CD8-positive, alpha-beta memory T cell (primary cell): ENCODE results near the gene ALDH1A3. TPM values are rescaled to one million over a fixed set of nuclear protein-coding genes. Genes with fewer than 3 reads are reported as not detected.

Source experiments
- CTCF ChIA-PET: fragments of 350-600 bp; sonication (Branson Sonifier 250); formaldehyde crosslinking; loops from one replicate; lab custom pipeline; 2021; ENCODE audit warnings: antibody characterized with exemption; lab: Charles Lee
- POLR2A ChIA-PET: fragments of 350-600 bp; sonication (Branson Sonifier 250); formaldehyde crosslinking; loops from one replicate; lab custom pipeline; 2021; ENCODE audit warnings: antibody characterized with exemption; lab: Charles Lee
- DNase-seq, 5 donors: peaks; one replicate each; pipeline versions ENCODE4 v3.0.0 to v3.0.0-alpha.2; 2020 to 2022; ENCODE audit warnings: mixed read lengths in 1 of 5
- H3K27ac ChIP-seq: one replicate; pipeline ENCODE4 v1.7.0; 2013; ENCODE audit warnings: low read depth, mild to moderate bottlenecking, low read length, moderate library complexity
- H3K27me3 ChIP-seq: 2 replicates; pipeline ENCODE4 v1.7.0; 2013; ENCODE audit warnings: low read length, mild to moderate bottlenecking; ENCODE audit not compliant: insufficient read depth, poor library complexity, severe bottlenecking
- H3K36me3 ChIP-seq: 2 replicates; pipeline ENCODE4 v1.7.0; 2013; ENCODE audit warnings: mild to moderate bottlenecking, low read length, moderate library complexity; ENCODE audit not compliant: insufficient read depth
- H3K4me1 ChIP-seq: 2 replicates; pipeline ENCODE4 v1.7.0; 2013; ENCODE audit warnings: mild to moderate bottlenecking, low read length, moderate library complexity; ENCODE audit not compliant: insufficient read depth
- H3K4me3 ChIP-seq: 2 replicates; pipeline ENCODE4 v1.7.0; 2013; ENCODE audit warnings: mild to moderate bottlenecking, low read length
- H3K9me3 ChIP-seq: 2 replicates; pipeline ENCODE4 v1.7.0; 2013; ENCODE audit warnings: mild to moderate bottlenecking, low read length
- H3K27ac Mint-ChIP-seq, 8 donors: one replicate each; pipeline ENCODE4 v1.8.0; 2020 to 2021; ENCODE audit warnings: mixed read lengths in 8 of 8, mild to moderate bottlenecking in 6 of 8, inconsistent platforms in 3 of 8, moderate library complexity in 3 of 8
- H3K27me3 Mint-ChIP-seq, 2 donors: one replicate each; pipeline ENCODE4 v1.8.0; 2020 to 2021; ENCODE audit warnings: mixed read lengths in 2 of 2, mild to moderate bottlenecking in 1 of 2, moderate library complexity in 1 of 2
- H3K36me3 Mint-ChIP-seq, 3 donors: one replicate each; pipeline ENCODE4 v1.8.0; 2020 to 2021; ENCODE audit warnings: mixed read lengths in 3 of 3, inconsistent platforms in 1 of 3, mild to moderate bottlenecking in 1 of 3
- H3K4me1 Mint-ChIP-seq, 3 donors: one replicate each; pipeline ENCODE4 v1.8.0; 2020 to 2021; ENCODE audit warnings: mixed read lengths in 3 of 3, inconsistent platforms in 1 of 3, mild to moderate bottlenecking in 1 of 3
- H3K4me3 Mint-ChIP-seq, 7 donors: one replicate each; pipeline ENCODE4 v1.8.0; 2020 to 2021; ENCODE audit warnings: mixed read lengths in 7 of 7, mild to moderate bottlenecking in 6 of 7, moderate library complexity in 4 of 7, inconsistent platforms in 2 of 7
- H3K9me3 Mint-ChIP-seq, 5 donors: one replicate each; pipeline ENCODE4 v1.8.0; 2020 to 2022; ENCODE audit warnings: mixed read lengths in 5 of 5, mild to moderate bottlenecking in 3 of 5, moderate library complexity in 2 of 5, inconsistent platforms in 1 of 5
- polyA plus RNA-seq: library from polyadenylated mRNA; unstranded; fragments of 300-500 nt; fragmentation: Illumina TruSeq; gene quantifications from one replicate; pipeline ENCODE4 v1.2.3, GENCODE V29; 2021
- total RNA-seq, 2 experiments: library from RNA; stranded (reverse); gene quantifications; one replicate each; pipeline ENCODE4 v1.2.3, GENCODE V29; 2021

ALDH1A3 gene
- total RNA-seq (not detected), polyA plus RNA-seq (not detected)

- Histone ChIP-seq H3K27me3 (peaks cover 5% of the 10 kb centered on the region), H3K9me3 (no peaks in the 10 kb centered on the region), H3K27ac (no peak within 1 kb of the TSS), H3K4me3 (no peak within 1 kb of the TSS), H3K36me3 (no peaks in the 10 kb centered on the region), H3K4me1 (no peaks in the 10 kb centered on the region)
- POLR2A ChIA-PET, result no interaction called here
- CTCF ChIA-PET, result no interaction called here
- DNase-seq, result no peak
- Mint-ChIP-seq H3K36me3 (no peaks in the 10 kb centered on the region), H3K27me3 (peaks cover 31 to 72% of the 10 kb centered on the region in 2 donors), H3K27ac (no peak within 1 kb of the TSS), H3K4me3 (peak within 1 kb of the TSS in 6 of 7 donors; percentile 20 to 77 (median 66)), H3K9me3 (no peaks in the 10 kb centered on the region), H3K4me1 (peaks cover 4 to 15% (median 5%) of the 10 kb centered on the region in 3 donors)
These were observed at the start of gene ALDH1A3 for GRCh38 chr15:100879464-100880138. ALDH1A3 (plus strand) TSS chr15:100879831; CDS start chr15:100879908, 77 bp downstream.

- CTCF ChIA-PET, result no interaction called here
- Histone ChIP-seq H3K4me1 (no peaks in the 10 kb centered on the region), H3K27me3 (no peaks in the 10 kb centered on the region), H3K9me3 (no peaks in the 10 kb centered on the region), H3K27ac (no peak overlapping the region), H3K36me3 (no peaks in the 10 kb centered on the region), H3K4me3 (no peak overlapping the region)
- Mint-ChIP-seq H3K9me3 (peaks cover 0 to 3% (median 0%) of the 10 kb centered on the region in 5 donors), H3K27me3 (peaks cover 10 to 46% of the 10 kb centered on the region in 2 donors), H3K4me1 (no peaks in the 10 kb centered on the region), H3K36me3 (no peaks in the 10 kb centered on the region), H3K4me3 (no peak overlapping the region), H3K27ac (no peak overlapping the region)
- POLR2A ChIA-PET, result no interaction called here
- DNase-seq, result no peak
These were observed 48.2 kb upstream of the ALDH1A3 start for GRCh38 chr15:100831467-100831866.

- Mint-ChIP-seq H3K9me3 (peaks cover 0 to 5% (median 0%) of the 10 kb centered on the region in 5 donors), H3K36me3 (no peaks in the 10 kb centered on the region), H3K4me1 (no peaks in the 10 kb centered on the region), H3K27me3 (peaks cover 10 to 51% of the 10 kb centered on the region in 2 donors), H3K4me3 (no peak overlapping the region), H3K27ac (no peak overlapping the region)
- H3K27ac ChIP-seq, result no peak overlapping the region
- no peak overlapping the region for H3K4me3 ChIP-seq
- DNase-seq, result no peak
- H3K27me3 ChIP-seq, result no peaks in the 10 kb centered on the region
- H3K36me3 ChIP-seq, result no peaks in the 10 kb centered on the region
- CTCF ChIA-PET, result no interaction called here
- H3K4me1 ChIP-seq, result no peaks in the 10 kb centered on the region
- H3K9me3 ChIP-seq, result no peaks in the 10 kb centered on the region
- POLR2A ChIA-PET, result no interaction called here
These were observed 47.3 kb upstream of the ALDH1A3 start for GRCh38 chr15:100832149-100832942.

DNA sequence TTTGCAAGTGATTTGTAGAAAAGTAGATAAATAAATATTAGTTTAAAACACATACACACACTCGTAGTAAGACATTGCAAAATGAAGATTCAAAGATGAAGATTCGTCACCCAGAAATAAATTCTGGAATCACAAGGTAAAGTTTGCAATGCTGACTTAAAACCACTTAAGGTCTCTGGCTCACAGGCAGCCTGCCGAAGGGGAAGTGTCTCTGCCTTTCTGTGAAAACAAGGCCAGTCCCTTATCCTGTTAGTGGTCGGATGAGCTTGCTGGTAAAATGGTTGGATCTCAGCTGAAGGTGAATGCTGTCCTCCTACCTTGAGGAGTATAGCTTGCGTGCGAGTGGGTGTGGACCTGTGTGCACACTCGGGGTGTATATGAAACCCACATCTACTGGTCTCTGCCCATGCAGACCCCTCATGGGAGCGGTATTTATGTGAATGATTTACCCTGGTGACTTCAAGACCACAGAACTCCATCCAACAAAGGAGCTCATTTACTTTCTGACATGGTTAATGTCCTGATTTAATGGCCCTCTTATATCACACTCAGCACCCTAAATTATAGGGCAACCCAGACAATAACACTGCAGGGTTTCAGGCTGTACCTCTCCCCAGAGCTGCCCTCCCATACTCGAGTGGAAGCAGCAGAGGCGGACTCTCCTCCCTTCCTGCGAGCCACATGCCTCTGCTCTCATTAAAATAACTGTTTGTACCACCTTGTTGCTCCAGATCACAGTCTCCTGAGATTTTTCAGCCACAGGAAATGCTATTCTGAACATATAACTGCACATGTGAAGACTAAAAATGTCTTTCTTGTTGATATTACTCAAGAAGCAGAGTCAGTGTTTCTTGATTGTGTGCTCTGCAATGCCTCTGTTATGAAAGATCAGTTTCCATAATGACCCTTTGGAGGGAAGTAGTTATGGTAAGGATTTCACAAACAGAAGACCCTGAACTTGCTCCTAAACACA is 45.9 kb upstream of the ALDH1A3 start:
- POLR2A ChIA-PET, result no interaction called here
- H3K36me3 Mint-ChIP-seq, result no peaks in the 10 kb centered on the region
- H3K4me1 Mint-ChIP-seq, result no peaks in the 10 kb centered on the region
- H3K4me1 ChIP-seq, result no peaks in the 10 kb centered on the region
- no peaks in the 10 kb centered on the region for H3K36me3 ChIP-seq
- peaks cover 0 to 5% (median 0%) of the 10 kb centered on the region in 5 donors for H3K9me3 Mint-ChIP-seq
- no peak overlapping the region for H3K4me3 ChIP-seq
- no peak overlapping the region for H3K4me3 Mint-ChIP-seq
- no peak for DNase-seq
- no peak overlapping the region for H3K27ac Mint-ChIP-seq
- CTCF ChIA-PET, result no interaction called here
- no peak overlapping the region for H3K27ac ChIP-seq
- no peaks in the 10 kb centered on the region for H3K27me3 ChIP-seq
- H3K27me3 Mint-ChIP-seq, result peaks cover 10 to 46% of the 10 kb centered on the region in 2 donors
- no peaks in the 10 kb centered on the region for H3K9me3 ChIP-seq

DNA sequence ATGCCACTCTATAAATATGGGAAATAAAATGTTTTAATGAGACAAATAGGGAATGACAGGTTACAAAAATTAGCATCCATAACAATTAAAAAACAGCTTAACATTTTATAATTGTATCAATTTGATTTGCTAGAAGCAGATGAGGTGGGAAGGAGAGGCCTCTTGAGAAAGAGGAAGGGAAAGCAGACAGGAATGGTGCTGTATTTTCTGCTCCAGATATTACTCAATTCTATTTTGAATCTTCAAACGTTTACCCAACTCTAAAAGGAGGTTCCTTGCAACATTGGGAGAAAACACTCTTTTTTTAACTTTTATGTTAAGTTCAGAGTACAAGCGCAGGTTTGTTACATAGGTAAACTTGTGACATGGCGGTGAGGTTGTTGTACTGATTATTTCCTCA is 44.9 kb upstream of the ALDH1A3 start:
- Histone ChIP-seq H3K27me3 (no peaks in the 10 kb centered on the region), H3K27ac (no peak overlapping the region), H3K4me1 (no peaks in the 10 kb centered on the region), H3K9me3 (no peaks in the 10 kb centered on the region), H3K4me3 (no peak overlapping the region), H3K36me3 (no peaks in the 10 kb centered on the region)
- DNase-seq, result no peak
- H3K27ac Mint-ChIP-seq, result no peak overlapping the region
- no peaks in the 10 kb centered on the region for H3K36me3 Mint-ChIP-seq
- CTCF ChIA-PET, result no interaction called here
- peaks cover 0 to 5% (median 0%) of the 10 kb centered on the region in 5 donors for H3K9me3 Mint-ChIP-seq
- H3K4me3 Mint-ChIP-seq, result no peak overlapping the region
- H3K27me3 Mint-ChIP-seq, result peaks cover 9 to 46% of the 10 kb centered on the region in 2 donors
- no peaks in the 10 kb centered on the region for H3K4me1 Mint-ChIP-seq
- POLR2A ChIA-PET, result no interaction called here

GRCh38 chr15:100835636-100836035 is 44.0 kb upstream of the ALDH1A3 start:
- Mint-ChIP-seq H3K4me3 (no peak overlapping the region), H3K27ac (no peak overlapping the region), H3K4me1 (no peaks in the 10 kb centered on the region), H3K27me3 (peaks cover 9 to 44% of the 10 kb centered on the region in 2 donors), H3K9me3 (peaks cover 0 to 5% (median 0%) of the 10 kb centered on the region in 5 donors), H3K36me3 (no peaks in the 10 kb centered on the region)
- POLR2A ChIA-PET, result no interaction called here
- no peaks in the 10 kb centered on the region for H3K9me3 ChIP-seq
- H3K36me3 ChIP-seq, result no peaks in the 10 kb centered on the region
- DNase-seq, result no peak
- H3K4me3 ChIP-seq, result no peak overlapping the region
- CTCF ChIA-PET, result no interaction called here
- H3K27me3 ChIP-seq, result no peaks in the 10 kb centered on the region
- H3K4me1 ChIP-seq, result no peaks in the 10 kb centered on the region
- H3K27ac ChIP-seq, result no peak overlapping the region

- Histone ChIP-seq H3K36me3 (no peaks in the 10 kb centered on the region), H3K4me1 (no peaks in the 10 kb centered on the region), H3K27me3 (no peaks in the 10 kb centered on the region), H3K9me3 (no peaks in the 10 kb centered on the region), H3K27ac (no peak overlapping the region), H3K4me3 (no peak overlapping the region)
- Mint-ChIP-seq H3K4me3 (no peak overlapping the region), H3K27ac (no peak overlapping the region), H3K4me1 (no peaks in the 10 kb centered on the region), H3K9me3 (peaks cover 0 to 5% (median 0%) of the 10 kb centered on the region in 5 donors), H3K36me3 (no peaks in the 10 kb centered on the region), H3K27me3 (peaks cover 9 to 41% of the 10 kb centered on the region in 2 donors)
- no peak for DNase-seq
- ChIA-PET POLR2A (no interaction called here), CTCF (no interaction called here)
These were observed 43.1 kb upstream of the ALDH1A3 start for GRCh38 chr15:100836501-100836900.
